IPS-11a (cell line): ENCODE measurements around the gene MAGEA9.
"Not testable (repeated sequence)": the region's sequence is repeated elsewhere in the genome, so short reads cannot be mapped to it uniquely, and the experiment has no call there.

ENCODE experiments used
- H3K4me3 ChIP-seq: one replicate; pipeline ENCODE4 v1.5.1; 2013; ENCODE audit warnings: low read depth, low read length, control low read depth

Gene MAGEA9, protein sequence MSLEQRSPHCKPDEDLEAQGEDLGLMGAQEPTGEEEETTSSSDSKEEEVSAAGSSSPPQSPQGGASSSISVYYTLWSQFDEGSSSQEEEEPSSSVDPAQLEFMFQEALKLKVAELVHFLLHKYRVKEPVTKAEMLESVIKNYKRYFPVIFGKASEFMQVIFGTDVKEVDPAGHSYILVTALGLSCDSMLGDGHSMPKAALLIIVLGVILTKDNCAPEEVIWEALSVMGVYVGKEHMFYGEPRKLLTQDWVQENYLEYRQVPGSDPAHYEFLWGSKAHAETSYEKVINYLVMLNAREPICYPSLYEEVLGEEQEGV

DNA sequence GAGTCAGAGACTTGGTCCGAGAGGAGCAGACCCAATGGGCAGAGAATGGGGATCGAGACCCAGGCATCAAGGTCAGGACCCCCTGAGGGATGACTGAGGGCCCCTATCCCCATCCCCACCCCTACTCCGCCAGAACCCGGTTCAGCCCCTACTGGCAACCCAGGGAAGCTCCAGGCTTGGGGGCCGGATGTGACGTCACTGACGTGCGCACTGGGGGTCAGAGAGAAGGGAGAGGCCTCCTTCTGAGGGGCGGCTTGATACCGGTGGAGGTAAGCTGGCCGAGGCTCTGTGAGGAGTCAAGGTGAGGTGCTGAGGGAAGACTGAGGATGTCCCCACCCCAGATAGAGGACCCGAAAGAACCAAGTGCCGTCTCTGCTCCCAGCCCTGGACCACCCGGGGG, at the start of gene MAGEA9:
MAGEA9 (plus strand) TSS at position 204 of the 400 bp plus-strand sequence. CDS start 4,281 bp downstream, outside the sequence.
- H3K4me3 ChIP-seq = not testable (repeated sequence)

DNA sequence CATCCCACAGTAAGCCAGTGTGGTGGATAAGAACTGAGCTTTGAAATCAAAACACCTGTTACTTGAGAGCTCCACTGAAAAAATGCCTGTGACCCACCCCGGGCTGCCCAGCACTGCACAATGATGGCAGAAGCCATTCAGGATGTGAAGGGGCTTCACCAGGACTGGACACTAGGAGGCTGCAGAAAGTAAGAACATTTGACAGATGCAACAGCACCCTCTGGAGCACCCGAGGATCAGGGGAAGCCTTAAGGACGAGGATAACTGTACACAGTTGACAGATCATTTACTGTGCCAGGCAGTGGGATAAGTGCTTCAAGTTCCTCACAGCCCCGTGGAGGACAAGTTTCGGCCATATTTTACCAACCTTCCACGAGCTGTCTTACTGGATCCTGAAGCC, 39.5 kb upstream of the MAGEA9 start:
- H3K4me3 ChIP-seq = not testable (repeated sequence)

DNA sequence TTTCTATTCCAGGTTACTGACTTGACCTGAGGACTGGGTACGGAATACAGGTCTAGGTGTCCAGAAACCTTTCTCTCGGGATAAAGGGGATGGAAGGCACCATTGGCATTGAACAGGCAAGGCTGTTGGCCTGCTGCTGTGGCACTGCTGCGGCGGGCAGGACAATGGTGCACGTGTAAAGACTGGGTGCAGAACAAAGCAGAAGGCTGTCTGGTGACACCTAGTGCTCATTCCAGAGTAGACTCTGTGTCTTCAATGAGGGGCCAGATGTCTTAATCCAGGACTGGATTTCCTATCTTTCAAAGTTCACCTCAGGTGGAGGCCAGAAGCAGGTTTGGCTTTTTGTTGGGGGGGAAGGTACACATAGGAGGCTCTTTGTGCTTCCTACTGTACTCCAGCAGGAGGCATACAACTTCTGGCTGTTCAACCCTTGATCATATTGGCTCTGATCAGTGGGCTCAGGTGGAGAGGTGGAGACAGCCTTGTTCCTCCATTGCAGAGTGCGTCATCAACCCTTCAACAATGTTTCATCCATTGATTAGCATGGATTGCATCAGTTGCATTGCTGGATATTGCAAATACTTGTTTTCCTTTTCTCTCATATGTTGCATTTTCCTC, 35.2 kb upstream of the MAGEA9 start:
- not testable (repeated sequence) for H3K4me3 ChIP-seq

DNA sequence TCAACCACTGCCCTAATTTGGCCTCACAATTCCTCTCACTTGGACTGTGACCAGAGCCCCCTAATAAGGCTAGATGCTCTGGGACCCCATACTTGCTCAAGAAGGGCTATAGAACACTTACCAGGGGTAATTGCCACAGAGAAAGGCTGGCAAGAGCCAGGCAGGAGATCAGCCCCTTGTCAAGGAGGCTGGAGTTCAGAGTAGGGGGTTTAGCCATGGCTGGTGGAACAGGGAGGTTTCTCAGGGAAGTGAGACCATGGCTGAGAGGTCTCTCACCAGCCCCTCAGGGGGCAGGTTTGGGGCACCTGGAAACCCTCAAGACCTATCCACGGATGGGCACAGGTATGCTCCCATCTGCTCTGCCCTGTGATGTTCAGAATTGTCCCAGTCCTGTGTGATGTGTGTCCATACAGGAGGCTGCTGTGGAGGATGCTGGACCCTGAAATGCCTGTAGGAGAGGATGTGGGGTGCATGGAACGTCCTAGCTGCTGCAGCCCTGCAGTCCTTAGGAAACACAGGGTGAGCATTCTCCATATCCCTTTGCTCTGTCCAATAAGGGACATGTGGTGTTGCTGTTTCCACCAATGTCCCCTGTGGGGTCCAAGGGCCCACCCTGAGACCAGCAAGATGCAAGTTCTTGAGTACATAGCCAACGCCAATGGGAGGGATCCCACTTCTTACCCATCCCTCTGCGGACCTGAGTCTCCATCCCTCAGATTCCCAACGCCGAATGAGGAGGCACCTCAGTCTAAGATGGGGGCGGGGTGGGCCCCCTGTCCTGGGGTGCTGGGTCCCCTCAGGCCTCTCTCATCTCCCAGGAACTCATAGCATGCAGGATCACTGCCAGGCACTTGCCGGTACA, 24.3 kb upstream of the MAGEA9 start:
- no peak overlapping the region for H3K4me3 ChIP-seq

DNA sequence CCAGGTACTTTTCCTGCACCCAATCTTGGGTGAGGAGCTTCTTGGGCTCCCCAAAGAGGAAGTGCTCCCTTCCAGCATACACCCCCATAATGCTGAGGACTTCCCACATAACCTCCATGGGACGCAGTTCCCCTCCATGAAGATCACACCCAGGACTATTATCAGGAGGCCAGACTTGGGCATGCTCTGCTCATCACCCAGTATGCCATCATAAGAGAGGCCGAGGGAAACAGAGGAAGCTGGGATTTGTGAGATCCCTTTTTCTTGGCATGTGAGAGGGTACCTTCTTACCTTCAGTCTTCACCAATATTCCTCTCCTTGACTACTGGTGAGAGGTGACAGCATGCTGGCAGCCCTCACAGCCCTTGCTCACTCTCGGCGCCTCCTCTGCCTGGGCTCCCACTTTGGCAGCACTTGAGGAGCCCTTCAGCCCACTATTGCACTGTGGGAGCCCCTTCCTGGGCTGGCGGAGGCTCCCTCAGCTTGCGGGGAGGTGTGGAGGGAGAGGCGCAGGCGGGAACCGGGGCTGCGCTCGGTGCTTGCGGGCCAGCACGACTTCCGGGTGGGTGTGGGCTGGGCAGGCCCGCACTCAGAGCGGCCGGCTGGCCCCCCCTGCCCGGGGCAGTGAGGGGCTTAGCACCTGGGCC, 23.5 kb upstream of the MAGEA9 start:
- H3K4me3 ChIP-seq = no peak overlapping the region

DNA sequence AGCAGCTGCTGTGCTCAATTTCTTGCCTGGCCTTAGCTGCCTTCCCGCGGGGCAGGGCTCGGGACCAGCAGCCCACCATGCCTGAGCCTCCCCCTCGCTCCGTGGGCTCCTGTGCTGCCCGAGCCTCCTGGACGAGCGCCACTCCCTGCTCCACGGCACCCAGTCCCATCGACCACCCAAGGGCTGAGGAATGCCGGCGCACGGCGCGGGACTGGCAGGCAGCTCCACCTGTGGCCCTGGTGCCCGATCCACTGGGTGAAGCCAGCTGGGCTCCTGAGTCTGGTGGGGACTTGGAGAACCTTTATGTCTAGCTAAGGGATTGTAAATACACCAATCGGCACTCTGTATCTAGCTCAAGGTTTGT, 23.0 kb upstream of the MAGEA9 start:
- H3K4me3 ChIP-seq = not testable (repeated sequence)

DNA sequence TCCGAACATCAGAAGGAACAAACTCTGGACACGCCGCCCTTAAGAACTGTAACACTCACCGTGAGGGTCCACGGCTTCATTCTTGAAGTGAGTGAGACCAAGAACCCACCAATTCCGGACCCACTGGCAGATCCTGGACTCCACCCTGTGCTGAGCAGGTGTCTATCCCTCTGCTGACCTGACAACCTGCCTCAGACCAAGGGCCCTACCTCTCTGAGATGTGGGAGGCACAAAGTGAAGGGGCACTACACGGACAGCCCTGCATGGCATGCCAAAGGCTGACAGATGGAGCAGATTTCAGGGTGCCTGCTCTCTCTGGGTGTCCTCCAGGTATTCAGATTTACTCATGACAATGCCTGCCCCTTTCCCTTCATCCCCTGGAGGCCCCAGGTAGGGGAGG, 21.9 kb upstream of the MAGEA9 start:
- no peak overlapping the region for H3K4me3 ChIP-seq

DNA sequence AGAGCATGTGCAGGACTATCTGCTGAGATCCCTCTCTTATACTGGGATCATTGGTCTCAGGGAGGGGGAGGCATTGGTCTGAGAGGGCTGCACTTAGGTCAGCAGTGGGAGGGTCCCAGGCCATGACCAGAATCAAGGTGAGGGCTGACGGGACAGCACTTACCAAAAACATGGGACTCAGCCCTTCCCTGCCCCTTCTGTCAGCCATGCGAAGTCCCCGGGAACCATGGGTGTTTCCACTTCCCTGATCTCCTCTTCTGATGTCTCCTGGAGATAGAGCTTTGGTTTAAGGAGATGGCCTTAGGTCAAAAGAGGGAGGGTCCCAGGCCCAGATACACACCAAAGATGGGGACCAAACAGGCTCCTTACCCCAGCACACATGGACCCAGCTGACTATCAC, 20.8 kb upstream of the MAGEA9 start:
- H3K4me3 ChIP-seq = no peak overlapping the region

DNA sequence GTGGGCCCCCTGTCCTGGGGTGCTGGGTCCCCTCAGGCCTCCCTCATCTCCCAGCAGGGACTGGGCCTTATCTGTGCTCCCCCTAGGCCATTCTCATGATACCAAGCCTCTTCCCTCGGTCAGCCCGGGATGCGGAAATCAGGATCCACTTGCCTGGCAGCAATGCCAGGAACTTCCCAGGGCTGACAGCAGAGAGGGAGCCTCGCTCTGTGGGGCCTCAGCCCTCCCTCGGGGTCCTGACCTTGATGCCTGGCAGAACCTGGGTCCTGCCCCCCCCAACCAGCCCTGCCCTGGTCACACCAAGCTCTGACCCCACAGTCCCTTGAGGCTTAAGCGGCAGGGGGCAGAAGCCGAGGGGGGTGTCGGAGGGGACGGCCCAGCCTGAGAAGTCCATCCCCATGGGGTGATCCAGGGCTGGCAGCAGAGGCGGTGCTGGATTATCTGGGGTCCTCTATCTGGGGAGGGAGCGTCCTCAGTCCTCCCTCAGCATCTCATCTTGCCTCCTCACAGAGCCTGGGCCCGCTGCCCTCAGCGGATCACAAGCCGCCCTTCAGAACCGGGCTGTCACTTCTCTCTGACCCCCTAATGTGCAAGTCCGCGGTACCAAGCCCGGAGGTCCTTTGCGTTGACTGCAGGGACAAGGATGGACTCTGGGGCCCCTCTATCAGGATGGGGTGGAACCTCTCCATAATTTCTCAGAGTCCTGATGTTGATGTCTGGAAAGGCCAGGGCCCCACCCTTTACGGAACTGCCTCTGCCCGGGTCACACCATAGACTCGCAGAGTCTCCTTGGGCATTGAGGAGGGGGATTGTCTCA, 19.7 kb upstream of the MAGEA9 start:
- not testable (repeated sequence) for H3K4me3 ChIP-seq

DNA sequence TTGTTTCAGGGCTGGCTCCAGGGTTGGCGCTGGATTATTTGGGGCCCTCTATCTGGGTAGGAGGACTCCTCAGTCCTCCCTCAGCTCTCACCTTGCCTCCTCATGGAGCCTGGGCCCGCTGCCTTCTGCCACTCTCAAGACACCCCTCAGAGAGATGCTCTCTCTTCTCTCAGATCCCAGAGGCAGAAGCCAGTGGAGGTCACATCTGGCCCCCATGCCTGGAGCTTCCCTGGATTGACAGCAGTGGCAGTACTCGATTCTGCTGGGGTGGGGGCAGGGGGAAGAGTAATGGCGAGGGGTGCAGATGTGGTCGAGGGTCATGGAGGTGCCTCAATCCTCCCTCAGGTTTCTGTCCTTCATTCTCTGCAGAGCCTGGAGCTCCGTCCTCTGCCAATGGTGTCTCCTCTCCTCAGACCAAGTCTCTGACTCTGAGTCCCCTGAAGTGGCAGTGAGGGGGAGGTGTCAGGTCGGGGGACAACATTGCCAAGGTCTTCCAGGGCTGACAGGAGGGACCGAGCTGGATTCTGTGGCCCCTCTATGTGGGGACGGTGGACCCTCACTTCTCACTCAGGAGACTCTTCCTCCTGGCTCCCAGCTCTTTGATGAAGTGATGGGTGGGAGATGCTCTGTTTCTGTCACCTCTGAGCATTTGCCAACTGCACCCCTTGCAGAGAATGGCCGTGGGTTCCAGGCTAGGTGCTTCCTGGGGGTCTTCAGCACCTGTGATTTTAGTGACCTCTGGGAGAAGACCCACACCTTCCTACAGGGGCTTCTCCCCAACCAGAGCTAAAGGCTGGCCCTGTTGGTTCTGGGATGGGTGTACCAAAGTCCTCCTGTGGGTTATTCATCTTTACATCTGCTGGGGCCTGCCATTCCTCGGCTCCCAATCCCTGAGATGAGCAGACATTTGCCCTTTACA, 18.8 kb upstream of the MAGEA9 start:
- no peak overlapping the region for H3K4me3 ChIP-seq

DNA sequence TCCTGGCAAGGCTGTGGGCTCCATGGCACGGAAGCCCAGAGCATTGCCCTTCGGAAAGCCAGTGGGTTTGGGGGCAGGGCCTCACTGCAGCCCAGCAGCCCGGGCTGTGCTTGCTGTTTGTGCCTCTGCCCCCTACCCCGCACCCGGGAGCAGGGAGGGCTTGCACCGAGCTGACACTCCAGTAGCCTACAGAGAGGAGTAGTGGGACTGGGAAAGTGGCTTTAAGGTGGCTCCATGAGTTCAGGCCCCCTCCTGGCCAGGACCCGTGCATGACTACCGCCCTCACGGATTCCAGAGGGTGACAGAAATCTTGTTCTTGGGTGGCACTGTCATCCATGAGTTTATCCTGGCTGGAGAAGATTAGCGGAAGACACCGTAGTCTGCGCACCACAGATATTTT, 11.4 kb upstream of the MAGEA9 start:
- not testable (repeated sequence) for H3K4me3 ChIP-seq

DNA sequence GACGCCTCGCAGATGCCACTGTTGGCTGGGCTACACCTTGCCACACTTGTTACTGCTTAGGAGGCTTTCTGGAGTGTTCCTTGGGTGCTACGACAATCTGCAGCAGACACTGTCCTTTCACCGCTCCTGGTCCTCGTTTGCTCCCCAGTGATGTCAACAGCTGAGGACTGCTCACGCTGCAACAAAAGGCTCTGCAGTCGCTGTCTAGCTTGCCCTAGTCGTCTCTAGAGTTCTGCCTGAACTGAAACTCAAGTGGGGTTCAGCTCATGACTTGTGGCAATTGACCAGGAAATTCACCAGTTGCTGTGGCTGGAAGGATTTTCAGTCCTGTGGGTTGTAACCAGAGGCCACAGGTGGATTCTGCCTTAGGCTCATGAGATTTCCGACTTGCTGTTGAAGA, 8.7 kb upstream of the MAGEA9 start:
- not testable (repeated sequence) for H3K4me3 ChIP-seq

DNA sequence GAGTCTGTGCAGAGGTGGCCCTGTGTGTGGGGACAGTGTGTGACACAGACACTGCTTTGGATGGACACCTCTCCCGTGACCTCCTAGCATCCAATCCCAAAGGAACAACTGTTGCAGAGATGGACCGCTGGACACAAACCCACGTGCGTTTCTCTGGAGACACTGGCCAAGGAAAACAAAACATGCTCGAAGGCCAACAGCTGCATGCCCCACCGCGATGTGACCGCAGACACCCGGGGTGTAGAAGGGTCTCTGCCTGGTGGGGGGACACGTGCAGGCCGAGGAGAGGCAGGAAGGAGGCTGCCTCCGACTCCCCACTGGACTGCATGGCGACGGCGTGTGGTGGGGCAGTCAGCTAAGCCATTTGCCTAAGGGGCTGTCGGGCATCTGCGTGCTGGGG, 8.0 kb upstream of the MAGEA9 start, which contains the start of gene HSFX1:
HSFX1 (plus strand) TSS at position 301 of the 400 bp plus-strand sequence. CDS start 614 bp downstream, outside the sequence.
- H3K4me3 ChIP-seq = not testable (repeated sequence)

DNA sequence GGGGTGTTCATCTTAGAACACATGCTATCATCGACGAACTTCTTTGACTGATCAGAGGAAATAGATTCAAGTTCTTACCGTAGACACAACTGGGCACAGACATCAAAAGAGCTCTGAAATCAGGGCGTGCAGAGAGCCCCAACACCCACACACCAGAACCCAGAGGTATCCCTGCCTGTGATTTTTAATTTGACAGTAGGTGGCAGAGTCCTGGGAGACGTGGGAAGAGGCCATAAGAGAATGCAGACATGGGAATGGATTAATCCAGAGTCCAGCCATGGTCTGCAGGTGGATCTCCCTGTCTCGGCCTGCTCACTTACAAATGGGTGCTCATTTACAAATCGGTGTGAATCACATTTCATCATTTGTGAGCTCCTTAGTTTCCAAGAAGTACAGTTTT, 3.7 kb upstream of the MAGEA9 start:
- not testable (repeated sequence) for H3K4me3 ChIP-seq

DNA sequence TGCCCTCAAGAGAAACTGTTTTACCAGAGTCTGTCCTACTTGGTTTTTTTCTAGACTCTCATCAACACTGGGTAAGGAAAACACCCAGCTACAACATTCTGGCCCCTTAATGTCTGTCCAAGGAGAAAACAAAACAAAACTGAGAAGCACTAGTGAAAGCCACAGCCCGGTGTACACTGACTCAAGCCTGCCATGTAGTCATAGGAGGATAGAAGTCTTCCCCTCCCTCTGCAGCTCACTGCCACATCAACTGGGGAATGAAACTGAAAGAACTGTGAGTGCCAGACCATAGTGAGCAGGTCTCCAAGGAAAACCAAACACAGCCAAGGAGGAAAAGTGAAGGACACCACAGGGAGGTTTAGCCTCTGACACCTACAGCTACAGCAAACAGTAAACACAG, 13.8 kb downstream of the MAGEA9 start:
- H3K4me3 ChIP-seq = not testable (repeated sequence)

DNA sequence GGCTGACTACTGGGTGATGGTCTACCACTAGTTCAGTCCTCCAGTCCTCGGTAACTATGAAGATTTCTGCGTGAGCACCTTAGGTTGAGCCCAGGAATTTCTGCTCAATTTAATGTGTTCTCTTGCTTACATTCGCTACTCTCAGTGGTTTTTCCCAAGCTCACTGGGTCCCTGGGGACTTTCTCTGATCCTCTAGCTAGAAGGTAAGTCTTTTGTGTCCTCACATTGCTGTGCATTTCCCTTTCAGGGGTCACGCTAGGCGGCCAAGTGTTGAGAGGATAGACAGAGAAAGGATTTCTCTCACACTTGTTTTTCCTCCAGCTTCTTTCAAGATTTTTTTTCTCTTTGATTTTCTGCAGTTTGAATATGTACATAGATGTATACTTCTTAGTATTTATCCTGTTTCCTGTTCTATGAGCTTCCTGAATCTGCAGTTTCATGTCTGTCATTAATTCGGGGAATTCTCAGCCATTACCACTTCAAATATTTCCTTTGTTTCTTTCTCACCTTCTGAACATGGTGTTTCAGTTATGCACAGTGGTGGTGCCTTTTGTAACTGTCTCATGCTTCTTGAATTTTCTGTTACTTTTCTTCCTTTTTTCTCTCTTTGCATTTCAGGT, 17.5 kb downstream of the MAGEA9 start:
- no peak overlapping the region for H3K4me3 ChIP-seq

DNA sequence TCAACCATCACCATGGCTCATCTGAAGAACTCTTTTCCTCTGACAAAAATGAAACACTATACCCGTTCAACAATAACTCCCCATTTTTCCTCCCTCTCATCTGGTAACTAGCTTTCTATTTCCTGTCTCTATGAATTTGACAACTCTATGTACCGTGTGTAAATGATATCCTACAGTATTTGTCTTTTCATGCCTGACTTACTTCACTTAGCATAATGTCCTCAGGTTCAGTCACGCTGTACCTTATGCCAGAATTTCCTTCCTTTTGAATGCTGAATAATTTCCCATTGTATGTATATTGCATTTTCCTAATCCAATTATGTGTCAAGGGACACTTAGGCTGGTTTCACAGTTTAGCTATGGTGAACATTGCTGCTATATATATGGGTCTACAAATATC, 18.2 kb downstream of the MAGEA9 start:
- H3K4me3 ChIP-seq = no peak overlapping the region

DNA sequence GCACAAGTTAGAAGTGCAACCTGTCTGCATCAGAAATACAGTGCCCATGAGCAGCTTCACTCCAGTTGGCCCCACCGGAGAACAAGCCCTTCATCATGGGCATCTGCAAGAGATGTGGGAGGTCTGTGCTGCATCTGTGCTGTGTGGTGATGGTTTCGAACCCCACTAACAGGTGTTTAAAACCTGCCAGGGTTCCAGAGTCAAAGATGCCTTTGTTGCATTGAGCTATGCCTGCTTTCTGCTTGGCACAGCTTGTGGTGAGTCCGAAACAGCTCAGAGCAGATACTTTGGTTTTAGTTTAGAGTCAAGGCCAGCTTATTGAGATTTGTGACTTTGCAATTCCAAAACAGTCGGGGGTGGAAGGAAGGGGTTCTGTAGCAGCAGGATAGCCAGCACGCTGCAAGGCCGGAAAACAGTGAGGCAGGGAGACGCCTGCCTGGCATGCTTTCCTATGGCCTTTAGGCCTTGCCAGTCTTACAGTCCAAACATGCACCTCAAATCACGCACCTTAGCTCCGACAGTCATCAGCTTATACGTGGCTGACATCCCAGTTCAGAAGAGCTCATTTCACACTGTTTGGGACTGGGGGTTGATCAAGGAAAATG, 21.8 kb downstream of the MAGEA9 start:
- no peak overlapping the region for H3K4me3 ChIP-seq

DNA sequence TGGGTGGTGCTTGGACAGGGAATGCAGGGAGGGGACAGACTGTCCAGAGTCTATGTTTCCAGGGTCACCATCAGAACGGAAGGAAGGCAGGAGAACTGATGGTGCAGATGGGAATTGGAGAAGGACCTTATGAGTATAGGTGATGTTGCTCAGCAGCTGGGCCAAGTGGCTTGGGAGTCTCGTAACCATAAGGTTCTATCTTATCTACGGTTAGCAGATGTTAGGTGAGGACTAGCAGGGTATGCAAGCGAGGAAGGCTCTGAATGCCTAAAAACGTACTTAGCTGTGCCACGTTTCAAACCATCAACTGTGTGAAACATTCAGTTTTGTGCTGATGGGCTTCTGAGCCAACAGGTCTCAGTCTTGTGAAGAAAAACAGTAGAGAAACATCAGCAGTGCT, 22.4 kb downstream of the MAGEA9 start:
- H3K4me3 ChIP-seq = no peak overlapping the region
